Uterus (tissue), 2 donors: Measurements from ENCODE around the gene BRD7.

Experiments
- CTCF ChIP-seq, 4 experiments: fragments of 200-600 bp in 2 of 4; fragments of 450-650 bp in 2 of 4; sonication (generic) in 2 of 4; IDR thresholded peaks; one replicate each; pipeline ENCODE4 v1.5.1; 2016 to 2019; ENCODE audit warnings: antibody characterized with exemption in 4 of 4, mild to moderate bottlenecking in 2 of 4, moderate library complexity in 1 of 4
- POLR2A ChIP-seq, 2 donors: fragments of 450-650 bp; IDR thresholded peaks; one replicate each; pipeline ENCODE4 v1.6.1; 2016; ENCODE audit warnings: antibody characterized with exemption in 2 of 2, mild to moderate bottlenecking in 1 of 2, moderate library complexity in 1 of 2

GRCh38 chr16:50300942-50301625 lies 67.7 kb downstream of the BRD7 start:
- TF ChIP-seq CTCF (IDR thresholded peaks at IDR 0.05) (no peak), POLR2A (IDR thresholded peaks at IDR 0.05) (no peak)
